GM12878 (cell line): ENCODE measurements around the gene SMU1. TPM values are rescaled to one million over a fixed set of nuclear protein-coding genes. Genes with fewer than 3 reads are reported as not detected.

Source experiments
- ATF2 ChIP-seq: IDR thresholded peaks from 2 replicates; pipeline ENCODE4 v1.6.1; 2012; ENCODE audit warnings: low read length, inconsistent platforms
- ATF7 ChIP-seq: fragments of 450-650 bp; IDR thresholded peaks from 2 replicates; pipeline ENCODE4 v1.6.1; 2016; ENCODE audit warnings: low read depth, mild to moderate bottlenecking
- CBX3 ChIP-seq: fragments of 200-600 bp; sonication (generic); IDR thresholded peaks from 2 replicates; pipeline ENCODE4 v1.6.1; 2016; ENCODE audit warnings: low read depth, borderline replicate concordance
- DPF2 ChIP-seq: fragments of 450-650 bp; IDR thresholded peaks from 2 replicates; pipeline ENCODE4 v1.6.1; 2017; ENCODE audit warnings: mild to moderate bottlenecking
- ESRRA ChIP-seq: IDR thresholded peaks from 2 replicates; pipeline ENCODE4 v1.6.1; 2012; ENCODE audit warnings: mild to moderate bottlenecking, low read length, improper control_type of control experiment
- IKZF2 ChIP-seq, 2 experiments: fragments of 450-650 bp; IDR thresholded peaks; 2 replicates each; pipeline ENCODE4 v1.6.1; 2017; ENCODE audit warnings: mild to moderate bottlenecking in 2 of 2, moderate library complexity in 2 of 2
- IRF4 ChIP-seq: IDR thresholded peaks from 2 replicates; pipeline ENCODE4 v1.6.1; 2011; ENCODE audit warnings: low read depth, low read length
- MLLT1 ChIP-seq: fragments of 450-650 bp; IDR thresholded peaks from 2 replicates; pipeline ENCODE4 v1.6.1; 2016; ENCODE audit warnings: mild to moderate bottlenecking
- PAX5 ChIP-seq: IDR thresholded peaks from 2 replicates; pipeline ENCODE4 v1.6.1; 2011; ENCODE audit warnings: low read depth, low read length, borderline replicate concordance
- PKNOX1 ChIP-seq: fragments of 450-650 bp; IDR thresholded peaks from 2 replicates; pipeline ENCODE4 v1.6.1; 2016; ENCODE audit warnings: mild to moderate bottlenecking
- PRDM15 ChIP-seq: fragments of 450-650 bp; formaldehyde crosslinking; IDR thresholded peaks from 2 replicates; pipeline ENCODE4 v1.4.0; 2020; ENCODE audit warnings: mild to moderate bottlenecking, moderate library complexity
- RUNX3 ChIP-seq: IDR thresholded peaks from 2 replicates; pipeline ENCODE4 v1.6.1; 2012; ENCODE audit warnings: low read length, inconsistent platforms
- SMARCA5 ChIP-seq: fragments of 450-650 bp; IDR thresholded peaks from 2 replicates; pipeline ENCODE4 v1.6.1; 2017; ENCODE audit warnings: mild to moderate bottlenecking
- TCF3 ChIP-seq: IDR thresholded peaks from 2 replicates; pipeline ENCODE4 v1.6.1; 2012; ENCODE audit warnings: low read depth, mild to moderate bottlenecking, low read length, borderline replicate concordance; ENCODE audit not compliant: insufficient read depth
- ZBED1 ChIP-seq: IDR thresholded peaks from 2 replicates; pipeline ENCODE4 v1.6.1; 2016; ENCODE audit warnings: borderline replicate concordance
- polyA plus RNA-seq, 11 experiments: library from polyadenylated mRNA; depleted of rRNA in 4 of 11; unstranded in 6 of 11; stranded (reverse) in 5 of 11; fragments of >200 nt; fragmentation: Nextera tagmentation in 4 of 11; fragmentation: Illumina TruSeq in 1 of 11; extraction: Ambion mirVana in 4 of 11; extraction: Trizol in 1 of 11; gene quantifications; 1 replicate in 1 of 11; 2 replicates in 10 of 11; pipeline versions ENCODE4 v1.2.1 to v1.2.3, GENCODE V29; 2011 to 2016; ENCODE audit warnings: inconsistent platforms in 2 of 11, missing spikeins in 2 of 11, low read depth in 1 of 11
- total RNA-seq, 4 experiments: library from RNA; depleted of rRNA in 3 of 4; stranded (reverse); fragments of >200 nt in 3 of 4; fragmentation: Illumina TruSeq in 1 of 4; extraction: Trizol in 1 of 4; gene quantifications; 2 replicates each; pipeline versions ENCODE4 v1.2.1 to v1.2.3, GENCODE V29; 2013 to 2021

The SMU1 gene
- total and polyA plus RNA-seq, 10 of the 15 experiments (the other 5 are each of a cell fraction or from before 2014, with no cell fraction given), result 18.5 to 34.6 (median 20.9) TPM

GRCh38 chr9:33017283-33018041 lies 59.0 kb downstream of the SMU1 start (continued):
- TF ChIP-seq SMARCA5 (no peak), ZBED1 (no peak), CBX3 (no peak), DPF2 (0 out of 2 replicates have a peak, but pooled peaks have one; percentile 20), IKZF2 (IDR thresholded peaks at IDR 0.05) (peak; percentile 37 to 38; a peak in 1 of 4 replicates), ESRRA (no peak), TCF3 (no peak), ATF2 (0 out of 2 replicates have a peak, but pooled peaks have one; percentile 15), PRDM15 (no peak), IRF4 (no peak), MLLT1 (no peak), ATF7 (peak; percentile 63; the same call in 1 of the 2 replicates), PAX5 (no peak), PKNOX1 (peak; percentile 38; the same call in 1 of the 2 replicates), RUNX3 (0 out of 2 replicates have a peak, but pooled peaks have one; percentile 6)
